HG03039 (cell line): ENCODE results near the gene POLD1.
"Not testable (repeated sequence)": the region's sequence is repeated elsewhere in the genome, so short reads cannot be mapped to it uniquely, and the experiment has no call there.

Source experiments
- ATAC-seq: cut with Tn5 transposase; IDR thresholded peaks from one replicate; pipeline ENCODE4 v1.9.1; 2021; ENCODE audit warnings: mild to moderate bottlenecking, moderate library complexity; ENCODE audit not compliant: unreplicated experiment

The POLD1 gene

DNA sequence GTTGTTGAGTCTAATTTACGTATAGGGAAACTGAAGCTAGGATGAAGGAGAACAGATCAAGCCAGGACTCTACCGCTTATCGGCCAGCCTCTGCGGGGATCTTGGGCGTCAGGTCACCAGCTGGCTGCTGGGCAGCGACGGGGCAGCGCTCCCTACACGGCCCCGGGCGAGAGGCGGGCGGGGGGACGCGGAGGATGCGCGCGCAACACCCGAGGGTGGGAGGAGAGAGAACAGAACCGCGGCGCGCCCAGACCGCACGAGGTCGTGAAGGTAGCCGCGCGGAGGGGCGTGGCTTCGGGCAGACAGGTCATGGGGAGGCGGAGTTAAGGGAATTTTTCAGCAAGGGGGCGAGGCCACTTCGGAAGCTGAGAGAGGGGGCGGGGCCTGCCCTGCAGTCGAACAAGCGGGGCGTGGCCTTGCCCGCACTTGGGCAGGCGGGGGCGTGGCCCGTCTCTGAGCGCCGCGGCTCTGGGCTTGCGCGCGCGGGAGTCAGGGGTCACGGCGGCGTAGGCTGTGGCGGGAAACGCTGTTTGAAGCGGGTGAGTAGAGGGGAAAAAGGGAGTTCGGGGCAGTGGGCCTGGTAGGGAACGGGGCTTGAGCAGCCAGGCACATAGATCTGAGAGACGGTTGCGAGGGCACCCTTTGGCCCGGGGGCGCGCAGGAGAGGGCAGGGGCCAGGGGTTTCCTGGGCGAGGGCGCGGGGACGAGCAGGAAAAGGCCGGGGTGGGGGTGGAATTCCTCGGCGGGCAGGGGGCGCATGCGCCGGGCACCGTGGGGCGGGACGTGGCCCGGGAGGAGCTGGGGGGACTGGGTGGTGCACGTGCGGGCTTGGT, at the start of gene POLD1:
POLD1 (plus strand) TSS at position 496 of the 833 bp plus-strand sequence. CDS start 14,505 bp downstream, outside the sequence.
- ATAC-seq: peak; percentile 74

DNA sequence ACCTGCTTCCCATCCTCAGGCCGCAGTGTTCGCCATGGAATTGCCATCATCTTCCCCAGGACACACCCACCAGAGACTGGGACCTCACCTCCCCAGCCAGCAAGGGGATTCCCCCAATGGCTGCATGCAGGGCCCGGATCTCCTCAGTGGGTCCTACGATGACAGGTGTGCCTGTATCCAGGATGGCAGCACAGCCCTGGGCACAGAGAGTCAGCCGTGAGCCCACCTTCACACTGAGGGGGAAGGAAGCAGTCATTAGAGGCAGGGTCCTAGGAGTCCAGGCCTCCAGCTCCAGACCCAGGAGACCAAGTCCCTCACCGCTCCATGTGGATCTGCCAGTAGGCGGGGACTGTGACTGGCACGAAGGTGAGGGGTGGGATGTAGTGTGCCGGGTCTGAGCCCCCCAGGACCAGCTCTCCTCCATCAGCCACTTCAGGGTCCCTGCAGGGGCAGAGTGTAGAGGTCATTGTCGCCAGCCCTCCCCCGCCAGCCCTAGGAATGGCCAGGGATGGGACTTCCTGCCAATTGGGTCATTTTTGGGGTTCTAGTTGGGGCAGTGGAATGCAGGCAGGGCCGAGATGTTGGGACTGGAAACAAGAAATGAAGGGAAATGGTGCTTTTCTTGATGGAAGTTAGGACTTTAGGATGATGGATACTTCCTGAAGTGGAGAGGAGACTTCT, 49.3 kb upstream of the POLD1 start:
- no peak for ATAC-seq

DNA sequence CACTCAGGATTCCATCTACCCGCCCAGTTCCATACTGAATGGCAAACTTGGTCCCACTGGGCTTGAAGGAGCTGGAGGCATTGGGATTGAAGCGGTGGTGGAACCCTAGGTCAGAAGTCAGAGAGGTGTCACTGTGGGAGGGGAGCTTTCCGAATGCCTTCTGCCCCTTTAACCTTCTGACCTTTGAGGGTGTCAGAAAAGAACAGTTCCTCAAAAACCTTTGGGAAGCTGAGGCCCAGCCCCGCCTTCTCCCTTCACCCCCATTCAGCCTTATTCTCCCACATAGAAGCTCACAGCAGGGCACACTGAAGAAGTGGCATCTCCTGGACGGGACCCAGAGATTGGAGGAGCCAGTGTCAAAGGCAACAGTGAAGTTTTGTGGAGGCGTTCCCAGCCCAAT, 47.1 kb upstream of the POLD1 start:
- not testable (repeated sequence) for ATAC-seq

DNA sequence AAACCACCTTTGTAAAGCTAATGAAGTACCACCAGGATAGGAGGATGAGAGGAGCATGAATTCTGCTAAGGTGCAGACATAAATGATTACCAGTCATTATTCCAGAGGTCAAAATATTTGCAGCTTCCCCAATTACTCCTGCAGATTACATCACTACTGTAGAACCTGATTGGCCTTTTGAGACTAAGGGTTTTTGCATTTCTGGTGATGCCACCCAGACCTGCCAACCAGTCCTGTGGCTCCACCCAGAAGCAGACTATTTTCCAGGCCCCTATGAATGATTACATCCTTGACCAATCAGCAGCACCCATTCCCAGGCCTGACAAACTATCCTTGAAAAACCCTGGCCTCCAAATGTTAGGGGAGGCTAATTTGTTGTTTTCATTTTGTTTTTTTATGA, 43.8 kb upstream of the POLD1 start:
- ATAC-seq: no peak

DNA sequence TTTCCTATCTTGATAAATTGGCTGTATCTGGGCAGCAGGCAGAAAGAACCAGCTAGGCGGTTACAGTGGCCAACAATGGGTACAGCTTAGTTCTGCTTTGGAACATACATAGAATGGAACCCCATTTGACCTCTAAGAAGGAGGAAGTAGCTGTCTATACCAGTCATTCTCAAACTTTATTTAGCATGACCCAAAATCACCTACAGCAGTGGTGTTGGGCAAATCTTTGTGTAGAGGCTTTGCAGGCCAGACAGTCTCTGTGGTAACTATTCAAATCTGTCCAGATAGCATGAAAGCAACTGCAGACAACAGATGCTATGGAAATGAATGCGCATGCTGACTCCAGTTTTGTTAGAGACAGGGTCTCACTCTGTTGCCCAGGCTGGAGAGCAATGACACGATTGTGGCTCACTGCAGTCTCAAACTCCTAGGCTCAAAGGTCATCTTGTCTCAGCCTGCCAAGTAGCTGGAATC, 43.0 kb upstream of the POLD1 start:
- ATAC-seq: no peak

DNA sequence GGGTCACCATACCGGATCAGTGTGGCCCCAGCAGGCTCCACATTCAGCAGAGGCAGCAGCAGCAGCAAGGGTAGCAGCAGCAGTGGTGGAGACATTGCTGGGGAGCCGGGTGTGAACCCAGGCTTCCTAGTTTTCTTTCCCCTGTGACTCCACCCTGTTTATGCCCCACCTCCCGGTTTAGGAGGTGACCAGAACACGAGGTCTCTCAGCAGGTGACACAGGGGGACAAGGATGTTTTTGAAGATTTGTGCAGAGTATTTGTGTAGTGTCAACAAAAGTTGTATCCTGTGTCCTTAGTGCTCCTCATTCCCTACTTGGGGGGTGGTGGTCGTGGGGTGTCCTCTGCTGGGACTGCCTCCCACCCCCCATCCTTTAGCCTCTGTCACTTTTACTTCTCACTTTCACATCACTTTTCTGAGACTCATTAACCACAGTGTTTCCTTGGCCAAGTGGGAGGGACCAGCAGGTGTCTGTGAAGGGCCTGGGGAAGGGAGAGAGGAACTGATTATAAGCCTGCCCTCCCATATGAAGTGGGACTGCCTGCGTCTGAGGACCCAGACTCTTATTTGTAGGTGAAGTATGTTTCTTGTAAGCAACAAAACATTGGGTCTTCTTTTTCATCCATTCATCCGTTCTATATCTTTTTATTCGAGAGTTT, 39.4 kb upstream of the POLD1 start:
- peak; percentile 40 for ATAC-seq

DNA sequence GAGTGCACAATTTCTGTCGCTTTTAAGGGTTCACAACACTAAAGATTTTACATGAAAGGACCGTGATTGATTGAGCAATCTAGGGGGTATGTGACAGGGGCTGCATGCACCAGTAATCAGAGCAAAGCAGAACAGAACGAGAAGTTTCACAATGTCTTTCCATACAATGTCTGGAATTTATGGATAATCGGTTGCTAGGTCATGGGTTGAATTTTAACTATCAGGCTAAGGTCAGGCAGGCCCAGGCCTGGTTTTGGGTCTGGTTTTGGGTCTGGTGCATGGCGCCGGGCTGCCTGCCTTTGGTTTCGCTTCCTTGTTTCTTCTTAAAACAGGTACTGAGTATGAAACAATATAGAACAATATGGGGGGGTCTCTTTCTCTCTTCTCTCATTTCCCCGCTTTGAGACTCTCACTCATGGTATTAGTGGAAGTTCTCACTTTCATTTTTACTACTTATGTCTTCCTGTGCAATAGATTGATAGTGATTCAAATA, 37.0 kb upstream of the POLD1 start:
- not testable (repeated sequence) for ATAC-seq

DNA sequence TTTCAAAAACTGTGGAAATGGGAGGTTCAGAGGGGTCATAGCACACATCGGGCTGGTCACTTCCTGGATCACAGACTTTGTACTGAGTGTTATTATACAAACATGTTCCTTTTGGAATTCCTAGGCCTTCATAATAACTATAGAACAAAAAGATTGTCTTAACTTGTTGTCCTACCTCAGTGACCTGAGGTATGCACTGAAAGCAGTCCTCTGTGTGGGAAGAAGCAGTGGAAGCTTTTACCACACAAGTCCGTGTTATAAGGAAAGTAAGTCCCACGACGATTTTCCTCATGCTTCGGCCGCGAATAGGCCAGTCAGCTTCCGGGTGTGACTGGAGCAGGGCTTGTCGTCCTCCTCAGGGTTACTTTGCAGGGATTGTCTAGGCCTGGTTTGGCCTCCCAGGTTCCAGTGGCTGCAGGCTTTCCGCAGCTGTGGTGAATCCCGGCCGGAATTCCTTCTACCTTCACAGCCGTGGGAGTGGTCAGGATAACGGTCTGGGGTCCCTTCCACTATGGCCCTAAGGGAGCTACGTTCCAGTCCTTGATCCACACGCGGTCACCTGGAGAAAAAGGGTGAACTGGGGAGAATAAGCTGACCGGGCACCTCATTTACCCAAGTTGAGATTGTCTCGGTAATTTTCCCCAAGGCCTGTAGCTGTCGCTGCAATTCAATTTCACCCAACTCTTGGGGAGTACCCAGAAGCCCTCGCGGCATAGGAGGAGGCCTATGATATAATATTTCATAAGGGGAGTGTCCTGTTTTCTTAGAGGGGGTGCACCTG, 34.7 kb upstream of the POLD1 start:
- ATAC-seq: no peak

DNA sequence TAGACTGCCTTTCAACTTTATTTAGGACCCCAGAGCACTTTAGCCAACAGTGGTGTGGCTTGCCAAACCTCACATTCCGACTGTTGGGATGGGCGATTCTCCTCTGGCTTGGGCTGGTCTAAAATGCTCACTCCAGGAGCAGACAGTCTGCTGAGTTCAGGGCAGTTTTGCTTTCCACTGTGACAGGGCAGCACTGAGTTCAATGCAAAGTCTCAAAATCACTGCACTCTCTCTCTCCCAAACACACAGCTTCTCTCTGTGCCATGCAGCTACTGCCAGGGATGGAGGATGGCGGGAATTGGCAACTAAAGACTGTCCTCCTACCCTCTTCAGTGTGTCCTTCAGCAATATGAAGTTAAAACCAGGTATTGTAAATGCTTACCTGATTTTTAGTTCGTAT, 31.9 kb upstream of the POLD1 start:
- no peak for ATAC-seq

DNA sequence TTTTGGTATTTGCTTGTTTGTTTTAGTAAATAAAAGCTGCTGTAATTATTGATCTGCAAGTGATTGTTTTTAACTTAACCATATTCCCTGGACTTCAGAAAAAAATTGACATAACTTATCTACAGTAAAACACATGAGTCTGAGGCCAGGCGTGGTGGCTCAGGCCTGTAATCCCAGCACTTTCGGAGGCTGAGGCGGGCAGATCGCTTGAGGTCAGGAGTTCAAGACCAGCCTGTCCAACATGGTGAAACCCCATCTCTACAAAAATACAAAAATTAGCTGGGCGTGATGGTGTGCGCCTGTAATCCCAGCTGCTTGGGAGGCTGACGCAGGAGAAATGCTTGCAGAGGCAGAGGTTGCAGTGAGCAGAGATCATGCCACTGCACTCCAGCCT, 30.7 kb upstream of the POLD1 start:
- ATAC-seq: not testable (repeated sequence)

DNA sequence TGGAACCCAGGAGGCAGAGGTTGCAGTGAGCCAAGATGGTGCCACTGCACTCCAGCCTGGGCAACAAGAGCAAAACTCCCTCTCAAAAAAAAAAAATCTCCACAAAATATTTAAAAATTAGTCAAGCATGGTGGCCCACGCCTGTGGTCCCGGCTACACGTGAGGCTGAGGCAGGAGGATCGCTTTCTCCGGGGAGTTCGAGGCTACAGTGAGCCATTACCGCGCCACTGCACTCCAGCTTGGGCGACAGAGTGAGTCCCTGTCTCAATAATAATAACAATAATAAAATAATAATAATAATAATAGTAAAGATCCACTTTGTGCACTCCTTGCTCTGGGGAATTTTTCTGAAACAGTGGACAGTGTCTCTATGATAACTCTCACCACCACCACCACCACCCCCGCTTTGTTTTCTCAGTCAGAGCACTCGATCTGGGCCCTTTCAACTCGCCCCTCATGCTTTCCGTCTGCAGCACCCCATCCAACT, 27.4 kb upstream of the POLD1 start:
- no peak for ATAC-seq

DNA sequence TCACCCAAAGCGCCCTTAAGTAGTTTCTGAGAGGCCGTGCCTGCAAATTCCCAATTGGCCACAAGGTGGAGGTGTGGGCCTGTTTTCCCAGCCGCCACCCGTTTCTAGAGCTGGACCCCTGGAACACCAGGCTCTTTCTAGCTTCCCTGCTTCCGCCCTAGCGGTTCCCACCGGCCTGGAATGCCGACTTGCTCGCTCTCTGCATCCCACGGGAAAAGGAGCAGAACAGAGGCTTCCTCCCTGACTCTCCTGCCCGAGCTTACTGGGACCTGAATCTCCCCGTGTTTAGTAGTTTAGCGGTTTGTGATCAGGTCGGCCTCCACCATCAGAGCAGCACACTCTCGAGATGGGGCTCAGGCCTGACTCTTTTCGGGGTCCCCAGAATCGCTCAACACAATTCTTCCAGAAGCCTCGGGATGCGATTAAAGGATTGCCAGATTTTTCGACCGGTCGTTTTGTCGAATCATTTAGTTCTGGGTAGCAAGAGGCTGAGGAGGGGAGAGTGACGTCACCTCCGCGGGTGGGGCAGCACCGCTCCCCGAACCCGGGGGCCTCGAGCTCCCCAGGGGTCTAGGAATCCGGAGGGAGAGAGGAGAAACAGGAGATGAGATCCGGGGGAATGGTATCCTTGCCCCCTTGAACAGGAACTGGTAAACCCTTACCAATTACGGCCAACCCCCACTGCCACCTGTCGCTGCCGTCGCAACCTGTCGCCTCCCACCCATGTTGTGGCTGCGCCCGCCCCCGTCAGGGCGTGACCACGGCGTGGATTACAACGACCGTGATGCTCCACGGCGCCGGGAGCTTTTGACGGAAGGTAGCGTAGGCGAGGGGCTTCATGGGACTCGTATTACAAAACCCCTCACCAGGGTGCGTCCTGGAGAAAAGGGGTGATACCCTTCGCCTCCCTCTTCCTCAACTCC, 26.7 kb upstream of the POLD1 start:
- ATAC-seq: no peak

DNA sequence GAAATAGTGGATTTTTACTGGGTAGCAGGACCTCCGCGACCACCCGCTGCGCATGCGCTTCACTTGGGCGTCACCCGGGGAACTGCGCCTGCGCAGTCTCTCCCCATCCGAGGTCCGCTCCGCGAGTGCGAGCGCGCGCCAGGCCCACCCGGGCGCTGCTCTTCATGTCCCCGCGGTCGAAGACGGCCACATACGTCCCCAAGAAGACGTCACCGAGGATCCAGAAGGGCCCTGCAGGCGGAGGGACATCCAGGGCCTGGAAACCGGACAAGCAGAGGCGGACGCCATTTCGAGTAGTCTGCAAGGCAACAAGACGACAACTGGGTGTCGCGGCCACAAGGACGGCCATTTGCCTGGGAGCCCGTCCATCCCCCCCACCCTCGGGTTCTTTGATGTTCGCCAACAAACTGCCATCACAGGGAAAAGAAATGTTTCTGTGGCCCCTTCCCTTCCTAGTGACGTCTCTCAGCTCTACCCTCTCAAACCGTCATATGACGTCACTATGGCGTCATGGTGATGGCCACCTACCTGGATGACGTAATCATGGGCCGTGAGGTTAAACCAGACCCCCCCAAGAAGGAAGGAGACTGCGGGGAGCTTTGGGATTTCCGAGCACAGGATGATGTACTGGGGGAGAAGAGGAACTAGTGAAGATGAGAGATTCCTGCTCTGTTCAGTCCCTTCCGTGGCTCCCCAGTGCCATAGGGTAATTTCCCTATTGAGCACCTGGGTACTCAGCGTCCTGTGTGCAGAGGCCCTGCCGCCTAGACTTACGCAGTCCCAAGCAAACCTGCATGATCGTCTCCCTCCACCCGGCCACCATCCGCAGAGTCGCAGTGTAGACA, 25.4 kb upstream of the POLD1 start:
- peak; percentile 39 for ATAC-seq

DNA sequence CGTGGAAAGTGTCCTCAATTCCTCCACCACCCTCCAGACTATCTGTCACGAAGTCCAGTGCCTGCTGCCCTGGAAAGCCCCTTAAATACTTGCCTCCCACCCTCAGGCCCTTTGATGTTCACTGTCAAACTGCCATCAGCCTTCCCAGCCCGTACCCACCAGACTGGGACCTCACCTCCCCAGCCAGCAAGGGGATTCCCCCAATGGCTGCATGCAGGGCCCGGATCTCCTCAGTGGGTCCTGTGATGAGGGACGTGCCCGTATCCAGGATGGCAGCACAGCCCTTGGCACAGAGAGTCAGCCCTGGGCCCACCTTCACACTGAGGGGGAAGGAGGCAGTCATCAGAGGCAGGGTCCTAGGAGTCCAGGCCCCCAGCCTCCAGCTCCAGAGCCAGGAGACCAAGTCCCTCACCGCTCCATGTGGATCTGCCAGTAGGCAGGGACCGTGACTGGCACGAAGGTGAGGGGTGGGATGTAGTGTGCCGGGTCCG, 24.8 kb upstream of the POLD1 start:
- ATAC-seq: no peak

DNA sequence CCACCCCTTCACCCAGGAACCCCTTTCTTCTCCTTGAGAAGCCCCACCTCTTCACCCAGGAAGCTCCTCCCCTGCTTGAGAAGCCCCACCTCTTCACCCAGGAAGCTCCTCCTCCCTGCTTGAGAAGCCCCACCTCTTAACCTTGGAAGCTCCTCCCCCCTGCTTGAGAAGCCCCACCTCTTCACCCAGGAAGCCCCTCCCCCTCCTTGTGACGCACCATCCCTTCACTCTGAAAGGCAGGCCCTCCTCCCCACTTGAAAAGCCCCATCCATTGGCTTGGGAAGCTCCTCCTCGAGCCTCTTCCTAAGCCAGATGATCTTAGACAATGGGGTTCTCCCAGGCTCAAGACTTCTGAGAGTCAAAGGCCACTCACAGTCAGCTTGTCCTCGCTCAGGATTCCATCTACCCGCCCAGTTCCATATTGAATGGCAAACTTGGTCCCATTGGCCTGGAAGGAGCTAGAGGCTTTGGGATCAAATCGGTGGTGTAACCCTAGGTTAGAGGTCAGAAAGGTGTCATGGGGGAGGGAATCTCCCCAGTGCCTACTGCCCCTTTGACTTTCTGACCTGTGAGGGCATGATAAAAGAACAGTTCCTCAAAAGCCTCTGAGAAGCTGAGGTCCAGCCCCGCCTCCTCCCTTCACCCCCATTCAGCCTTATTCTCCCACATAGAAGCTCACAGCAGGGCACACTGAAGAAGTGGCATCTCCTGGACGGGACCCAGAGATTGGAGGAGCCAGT, 22.7 kb upstream of the POLD1 start:
- ATAC-seq: no peak

DNA sequence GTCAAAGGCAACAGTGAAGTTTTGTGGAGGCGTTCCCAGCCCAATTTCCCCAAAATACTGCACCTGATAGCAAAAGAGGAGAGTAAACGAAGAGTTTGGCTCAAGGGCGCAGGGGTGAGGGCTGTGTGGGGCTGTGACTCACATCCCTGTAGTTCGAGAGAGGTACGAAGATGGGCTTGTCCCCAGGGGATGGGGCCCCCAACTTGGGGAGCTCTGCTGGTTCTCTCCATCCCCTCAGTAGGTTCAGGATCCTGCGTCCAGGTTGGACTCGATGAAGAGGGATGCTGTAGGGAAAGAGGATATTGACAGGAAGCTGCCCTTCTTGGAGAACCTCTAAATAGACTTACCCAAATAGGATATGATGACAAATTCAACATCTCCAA, 22.1 kb upstream of the POLD1 start:
- ATAC-seq: no peak

DNA sequence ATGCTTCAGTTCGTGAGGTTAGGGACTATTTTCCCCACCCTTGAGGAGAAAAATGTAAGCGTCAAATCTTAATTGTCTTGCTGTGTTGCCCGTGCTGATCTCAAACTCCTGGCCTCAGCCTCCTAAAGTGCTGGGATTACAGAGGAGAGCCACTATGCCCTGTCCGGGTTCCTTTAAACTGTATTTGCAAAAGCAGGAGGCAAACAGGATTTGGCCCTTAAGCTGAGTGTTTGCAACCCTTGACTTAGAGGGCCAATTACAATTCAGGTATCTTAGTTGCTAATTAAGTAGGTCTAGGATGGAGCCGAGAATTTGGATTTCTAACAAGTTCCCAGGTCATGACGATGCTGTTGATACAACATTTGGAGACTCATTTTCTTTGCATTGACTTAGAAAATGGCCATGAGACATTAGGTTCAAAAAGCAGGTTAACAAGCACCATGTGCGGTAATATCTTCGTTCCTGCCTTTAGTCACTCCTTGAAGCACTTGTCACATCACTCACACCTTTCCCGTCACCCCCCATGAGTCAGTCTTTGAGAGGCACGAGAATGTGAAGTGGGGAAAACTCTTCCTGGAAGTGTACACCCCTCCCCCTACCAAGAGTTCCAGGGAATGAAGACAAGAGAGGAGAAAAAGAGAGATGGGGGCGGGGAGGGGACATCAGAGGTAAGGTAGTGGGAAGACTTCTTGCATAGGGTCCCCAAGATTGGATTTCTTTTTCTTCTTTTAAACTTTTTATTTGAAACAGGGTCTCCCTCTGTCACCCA, 21.3 kb upstream of the POLD1 start:
- no peak for ATAC-seq
